ENCODE results near the gene PTPRG.

PTPRG gene

DNA sequence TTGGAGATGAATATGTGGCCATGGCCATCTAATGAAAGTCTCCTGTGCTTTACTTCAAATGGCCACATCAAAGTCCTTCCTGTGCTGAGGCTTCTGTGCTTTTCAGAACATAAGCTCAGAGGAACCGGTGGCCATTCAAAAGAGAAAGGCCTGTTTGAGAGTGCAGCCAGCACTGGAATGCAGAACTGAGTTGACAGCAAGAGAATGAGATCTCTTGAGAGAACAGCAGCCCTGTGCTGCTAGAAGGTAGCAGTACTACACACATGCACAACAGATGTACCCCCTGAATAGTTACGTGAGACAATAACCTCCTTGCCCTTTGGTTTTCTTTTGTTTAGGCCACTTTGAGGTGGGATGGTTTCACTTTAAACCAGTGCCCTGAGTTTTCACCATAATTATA, 292.5 kb downstream of the PTPRG start:
- peaks cover 10% of the 10 kb centered on the region for H3K27me3 ChIP-seq (ENCODE audit: control insufficient read depth, low read length)
- H3K36me3 ChIP-seq (ENCODE audit: control insufficient read depth, low read length), result no peaks in the 10 kb centered on the region
- no peaks in the 10 kb centered on the region for H3K79me2 ChIP-seq (ENCODE audit: control insufficient read depth, low read length)
- H4K20me1 ChIP-seq (ENCODE audit: control insufficient read depth, insufficient read depth, low read depth, low read length), result no peaks in the 10 kb centered on the region
- no peaks in the 10 kb centered on the region for H3F3A ChIP-seq (ENCODE audit: control insufficient read depth, insufficient read depth)
- H3K4me1 ChIP-seq (ENCODE audit: control insufficient read depth, low read length), result no peaks in the 10 kb centered on the region
- H3K27ac ChIP-seq (ENCODE audit: low read depth, low read length), result no peak overlapping the region
- no peak overlapping the region for H3K4me2 ChIP-seq (ENCODE audit: low read length)
- H3K4me3 ChIP-seq (ENCODE audit: low read length), result no peak overlapping the region
- H3K9me3 ChIP-seq (ENCODE audit: control insufficient read depth, insufficient read depth, low read length), result no peaks in the 10 kb centered on the region
- TF ChIP-seq, protein P1, sequence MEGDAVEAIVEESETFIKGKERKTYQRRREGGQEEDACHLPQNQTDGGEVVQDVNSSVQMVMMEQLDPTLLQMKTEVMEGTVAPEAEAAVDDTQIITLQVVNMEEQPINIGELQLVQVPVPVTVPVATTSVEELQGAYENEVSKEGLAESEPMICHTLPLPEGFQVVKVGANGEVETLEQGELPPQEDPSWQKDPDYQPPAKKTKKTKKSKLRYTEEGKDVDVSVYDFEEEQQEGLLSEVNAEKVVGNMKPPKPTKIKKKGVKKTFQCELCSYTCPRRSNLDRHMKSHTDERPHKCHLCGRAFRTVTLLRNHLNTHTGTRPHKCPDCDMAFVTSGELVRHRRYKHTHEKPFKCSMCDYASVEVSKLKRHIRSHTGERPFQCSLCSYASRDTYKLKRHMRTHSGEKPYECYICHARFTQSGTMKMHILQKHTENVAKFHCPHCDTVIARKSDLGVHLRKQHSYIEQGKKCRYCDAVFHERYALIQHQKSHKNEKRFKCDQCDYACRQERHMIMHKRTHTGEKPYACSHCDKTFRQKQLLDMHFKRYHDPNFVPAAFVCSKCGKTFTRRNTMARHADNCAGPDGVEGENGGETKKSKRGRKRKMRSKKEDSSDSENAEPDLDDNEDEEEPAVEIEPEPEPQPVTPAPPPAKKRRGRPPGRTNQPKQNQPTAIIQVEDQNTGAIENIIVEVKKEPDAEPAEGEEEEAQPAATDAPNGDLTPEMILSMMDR (IDR thresholded peaks at IDR 0.05; ENCODE audit: low read depth, low read length, poor library complexity, severe bottlenecking), result no peak
- no peak for TF ChIP-seq EZH2phosphoT487 (IDR thresholded peaks at IDR 0.05; ENCODE audit: borderline replicate concordance, low read length)
- H3K9me2 ChIP-seq (replicated peaks; ENCODE audit: control insufficient read depth, low read length), result no peaks in the 10 kb centered on the region

DNA sequence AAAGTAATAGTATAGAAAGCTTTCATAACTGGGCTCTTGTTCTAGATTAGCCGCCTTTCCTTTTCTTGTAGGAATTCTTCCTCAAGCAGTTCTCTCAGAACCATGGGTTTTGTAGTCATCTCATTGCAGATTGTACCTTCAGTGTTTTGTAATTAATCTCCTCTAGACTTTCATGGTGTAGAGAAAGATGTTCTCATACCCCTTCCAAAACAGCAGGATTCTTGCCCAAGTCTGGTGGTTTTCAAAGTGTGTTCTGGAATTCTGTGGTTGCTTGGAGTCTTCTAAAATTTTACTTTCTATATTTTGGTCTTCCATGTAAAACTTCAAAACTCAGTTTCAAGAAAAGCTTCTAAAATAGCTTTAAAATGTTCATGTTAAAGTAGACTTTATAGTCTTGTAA, 293.8 kb downstream of the PTPRG start:
- Histone ChIP-seq H3K36me3 (ENCODE audit: control insufficient read depth, low read length) (no peaks in the 10 kb centered on the region), H3K9me3 (ENCODE audit: control insufficient read depth, insufficient read depth, low read length) (no peaks in the 10 kb centered on the region), H3F3A (ENCODE audit: control insufficient read depth, insufficient read depth) (no peaks in the 10 kb centered on the region), H3K79me2 (ENCODE audit: control insufficient read depth, low read length) (no peaks in the 10 kb centered on the region), H3K9me2 (replicated peaks; ENCODE audit: control insufficient read depth, low read length) (no peaks in the 10 kb centered on the region), H3K27ac (ENCODE audit: low read depth, low read length) (no peak overlapping the region), H3K27me3 (ENCODE audit: control insufficient read depth, low read length) (peaks cover 10% of the 10 kb centered on the region), H4K20me1 (ENCODE audit: control insufficient read depth, insufficient read depth, low read depth, low read length) (no peaks in the 10 kb centered on the region), H3K4me1 (ENCODE audit: control insufficient read depth, low read length) (no peaks in the 10 kb centered on the region), H3K4me3 (ENCODE audit: low read length) (no peak overlapping the region), H3K4me2 (ENCODE audit: low read length) (no peak overlapping the region)
- TF ChIP-seq, protein P1 (IDR thresholded peaks at IDR 0.05; ENCODE audit: low read depth, low read length, poor library complexity, severe bottlenecking), result no peak
- no peak for TF ChIP-seq EZH2phosphoT487 (IDR thresholded peaks at IDR 0.05; ENCODE audit: borderline replicate concordance, low read length)

DNA sequence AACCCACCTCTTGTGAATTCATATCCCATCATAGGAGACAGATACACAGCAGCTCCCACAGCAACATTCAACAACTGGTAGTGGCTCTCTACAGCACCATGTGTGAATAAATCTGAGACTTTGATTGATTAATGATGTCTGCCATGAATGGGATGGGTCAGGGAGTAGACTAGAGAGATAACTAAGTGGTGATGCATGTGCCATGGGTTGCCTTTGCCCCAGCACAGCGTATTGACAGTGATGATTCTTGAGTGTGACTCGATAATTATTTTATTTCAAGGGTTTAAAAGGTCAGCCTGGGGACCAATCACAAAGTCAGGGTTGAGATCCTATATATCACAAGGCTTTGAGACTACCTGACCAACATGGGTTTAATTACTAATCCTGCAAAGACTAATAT, 295.9 kb downstream of the PTPRG start:
- Histone ChIP-seq H3K27ac (ENCODE audit: low read depth, low read length) (no peak overlapping the region), H3F3A (ENCODE audit: control insufficient read depth, insufficient read depth) (no peaks in the 10 kb centered on the region), H3K9me2 (replicated peaks; ENCODE audit: control insufficient read depth, low read length) (no peaks in the 10 kb centered on the region), H3K4me2 (ENCODE audit: low read length) (no peak overlapping the region), H3K4me3 (ENCODE audit: low read length) (no peak overlapping the region), H3K9me3 (ENCODE audit: control insufficient read depth, insufficient read depth, low read length) (no peaks in the 10 kb centered on the region), H3K27me3 (ENCODE audit: control insufficient read depth, low read length) (peaks cover 10% of the 10 kb centered on the region), H3K79me2 (ENCODE audit: control insufficient read depth, low read length) (no peaks in the 10 kb centered on the region), H4K20me1 (ENCODE audit: control insufficient read depth, insufficient read depth, low read depth, low read length) (no peaks in the 10 kb centered on the region), H3K36me3 (ENCODE audit: control insufficient read depth, low read length) (no peaks in the 10 kb centered on the region), H3K4me1 (ENCODE audit: control insufficient read depth, low read length) (no peaks in the 10 kb centered on the region)
- TF ChIP-seq EZH2phosphoT487 (IDR thresholded peaks at IDR 0.05; ENCODE audit: borderline replicate concordance, low read length), result no peak
- TF ChIP-seq, protein P1 (IDR thresholded peaks at IDR 0.05; ENCODE audit: low read depth, low read length, poor library complexity, severe bottlenecking), result no peak

DNA sequence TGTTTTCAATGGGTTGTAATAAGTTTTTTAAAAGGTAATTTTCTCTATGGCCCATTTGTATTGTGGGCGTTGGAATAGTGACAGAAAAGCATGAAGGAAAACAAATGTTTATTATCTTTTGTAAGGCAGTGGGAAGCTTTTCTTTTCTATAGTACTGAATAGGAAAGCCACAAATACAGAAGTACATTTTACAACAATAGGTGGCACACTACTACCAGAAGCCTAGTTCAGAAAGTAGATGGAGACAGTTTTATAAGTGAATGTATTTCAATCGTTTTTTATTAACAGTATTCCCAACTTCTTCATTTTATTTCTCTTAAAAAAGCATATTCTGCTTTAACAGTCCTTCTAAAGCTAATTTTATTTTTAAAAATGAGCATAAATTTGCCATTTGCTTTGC, 296.7 kb downstream of the PTPRG start:
- Histone ChIP-seq H3K4me2 (ENCODE audit: low read length) (no peak overlapping the region), H3K27ac (ENCODE audit: low read depth, low read length) (no peak overlapping the region), H3K27me3 (ENCODE audit: control insufficient read depth, low read length) (peaks cover 10% of the 10 kb centered on the region), H3K9me3 (ENCODE audit: control insufficient read depth, insufficient read depth, low read length) (no peaks in the 10 kb centered on the region), H3K9me2 (replicated peaks; ENCODE audit: control insufficient read depth, low read length) (no peaks in the 10 kb centered on the region), H3F3A (ENCODE audit: control insufficient read depth, insufficient read depth) (no peaks in the 10 kb centered on the region), H3K79me2 (ENCODE audit: control insufficient read depth, low read length) (no peaks in the 10 kb centered on the region), H3K4me3 (ENCODE audit: low read length) (no peak overlapping the region), H3K36me3 (ENCODE audit: control insufficient read depth, low read length) (no peaks in the 10 kb centered on the region), H3K4me1 (ENCODE audit: control insufficient read depth, low read length) (no peaks in the 10 kb centered on the region), H4K20me1 (ENCODE audit: control insufficient read depth, insufficient read depth, low read depth, low read length) (no peaks in the 10 kb centered on the region)
- TF ChIP-seq EZH2phosphoT487 (IDR thresholded peaks at IDR 0.05; ENCODE audit: borderline replicate concordance, low read length), result no peak
- TF ChIP-seq, protein P1 (IDR thresholded peaks at IDR 0.05; ENCODE audit: low read depth, low read length, poor library complexity, severe bottlenecking), result peak; percentile 52

Measured in DOHH2 (cell line).